Superior temporal gyrus (tissue), 1 donor: ENCODE results near the gene RPS15.
A peak's percentile ranks its signal among the peaks of the same experiment; 100 is the strongest.

Experiments
- DNase-seq: peaks from one replicate; pipeline ENCODE4 v3.0.0-alpha.2; 2016; ENCODE audit errors: extremely low spot score

RPS15 gene

GRCh38 chr19:1402411-1403070 is 35.7 kb upstream of the RPS15 start:
- DNase-seq: no peak

- DNase-seq: peak; percentile 98
Observed at GRCh38 chr19:1406774-1407527, 31.2 kb upstream of the RPS15 start.

- DNase-seq: no peak
Observed at GRCh38 chr19:1407528-1408299, 30.5 kb upstream of the RPS15 start, which contains the start of gene DAZAP1. Gene DAZAP1, plus strand, starts transcription at chr19:1407586. Its CDS starts 188 bp downstream, at chr19:1407774.

GRCh38 chr19:1408300-1409203 is 29.6 kb upstream of the RPS15 start:
- DNase-seq: no peak

GRCh38 chr19:1409204-1410005 is 28.8 kb upstream of the RPS15 start:
- no peak for DNase-seq

GRCh38 chr19:1410136-1410786 is 27.9 kb upstream of the RPS15 start:
- DNase-seq: no peak

GRCh38 chr19:1410789-1411188 is 27.4 kb upstream of the RPS15 start:
- no peak for DNase-seq

GRCh38 chr19:1411255-1412191 is 26.7 kb upstream of the RPS15 start:
- peak; percentile 98 for DNase-seq

- no peak for DNase-seq
Observed at GRCh38 chr19:1412323-1412923, 25.8 kb upstream of the RPS15 start.

GRCh38 chr19:1412995-1413800 is 25.0 kb upstream of the RPS15 start:
- DNase-seq: no peak

- DNase-seq: no peak
Observed at GRCh38 chr19:1416014-1416841, 22.0 kb upstream of the RPS15 start.

GRCh38 chr19:1417145-1417544 is 21.1 kb upstream of the RPS15 start:
- no peak for DNase-seq

- DNase-seq: no peak
Observed at GRCh38 chr19:1417681-1418495, 20.3 kb upstream of the RPS15 start.

- DNase-seq: no peak
Observed at GRCh38 chr19:1418496-1418775, 19.8 kb upstream of the RPS15 start.

GRCh38 chr19:1418951-1419738 is 19.1 kb upstream of the RPS15 start:
- DNase-seq: no peak
